SK-N-SH (cell line): ENCODE measurements around the gene NEU4. TPM values are rescaled to one million over a fixed set of nuclear protein-coding genes. Genes with fewer than 3 reads are reported as not detected.

Source experiments
- CTCF ChIA-PET: fragments of 300-600, 350-600 bp; formaldehyde crosslinking; extraction: SDS; loops from one replicate; lab custom pipeline; 2021; lab: Yijun Ruan, JAX
- POLR2A ChIA-PET: fragments of 350-600 bp; sonication (Branson Sonifier 250); formaldehyde crosslinking; extraction: SDS; loops from one replicate; lab custom pipeline; 2020; ENCODE audit warnings: antibody characterized with exemption, inconsistent platforms; lab: Yijun Ruan, JAX
- DNase-seq: peaks from one replicate; pipeline ENCODE4 v3.0.0; 2012
- H2AFZ ChIP-seq: fragments of 200-600 bp; sonication (generic); 2 replicates; pipeline ENCODE4 v1.8.1; 2016; ENCODE audit warnings: antibody characterized with exemption, mild to moderate bottlenecking, low read depth
- H3F3A ChIP-seq: fragments of 200-600 bp; sonication (generic); replicated peaks from 2 replicates; pipeline ENCODE3; 2016; ENCODE audit warnings: antibody characterized with exemption, mild to moderate bottlenecking; ENCODE audit not compliant: insufficient read depth
- H3K27ac ChIP-seq, 2 experiments: fragments of 200-500 bp in 1 of 2; fragments of 200-600 bp in 1 of 2; sonication (Bioruptor generic) in 1 of 2; sonication (generic), shearing (Covaris generic) in 1 of 2; 2 replicates each; pipeline versions ENCODE4 v1.5.1 to v1.6.1; 2014 to 2016; ENCODE audit warnings: low read depth in 2 of 2, inconsistent platforms in 1 of 2, low read length in 1 of 2, mild to moderate bottlenecking in 1 of 2, mixed read lengths in 1 of 2
- H3K27me3 ChIP-seq: fragments of 200-600 bp; sonication (generic), shearing (Covaris generic); 2 replicates; pipeline ENCODE4 v1.6.1; 2016; ENCODE audit warnings: mixed run types; ENCODE audit not compliant: insufficient read depth
- H3K36me3 ChIP-seq, 2 experiments: fragments of 200-500 bp in 1 of 2; fragments of 200-600 bp in 1 of 2; sonication (Bioruptor generic) in 1 of 2; sonication (generic) in 1 of 2; replicated peaks in 1 of 2; 2 replicates each; pipeline versions ENCODE3 to v1.5.1; 2014 to 2016; ENCODE audit warnings: low read length in 1 of 2, mild to moderate bottlenecking in 1 of 2; ENCODE audit not compliant: insufficient read depth in 2 of 2, control insufficient read depth in 1 of 2
- H3K4me1 ChIP-seq, 2 experiments: fragments of 200-500 bp in 1 of 2; fragments of 200-600 bp in 1 of 2; sonication (Bioruptor generic) in 1 of 2; sonication (generic), shearing (Covaris generic) in 1 of 2; 2 replicates each; pipeline versions ENCODE4 v1.5.1 to v1.6.1; 2014 to 2016; ENCODE audit warnings: low read depth in 1 of 2, low read length in 1 of 2, mixed run types in 1 of 2; ENCODE audit not compliant: insufficient read depth in 2 of 2, control insufficient read depth in 1 of 2
- H3K4me2 ChIP-seq: fragments of 200-600 bp; sonication (generic), shearing (Covaris generic); 2 replicates; pipeline ENCODE4 v1.6.1; 2017; ENCODE audit warnings: mixed run types
- H3K4me3 ChIP-seq, 2 experiments: fragments of 200-500 bp in 1 of 2; fragments of 200-600 bp in 1 of 2; sonication (Bioruptor generic) in 1 of 2; sonication (generic), shearing (Covaris generic) in 1 of 2; 2 replicates each; pipeline versions ENCODE4 v1.5.1 to v1.8.1; 2014 to 2016; ENCODE audit warnings: low read depth in 2 of 2, inconsistent platforms in 1 of 2, low read length in 1 of 2, mild to moderate bottlenecking in 1 of 2, mixed read lengths in 1 of 2, moderate library complexity in 1 of 2
- H3K79me2 ChIP-seq: fragments of 200-600 bp; sonication (generic); 2 replicates; pipeline ENCODE4 v1.8.1; 2017; ENCODE audit warnings: mild to moderate bottlenecking; ENCODE audit not compliant: insufficient read depth
- H3K9ac ChIP-seq: fragments of 200-600 bp; sonication (generic); 2 replicates; pipeline ENCODE4 v1.6.1; 2017; ENCODE audit warnings: mixed run types
- H3K9me2 ChIP-seq: fragments of 200-600 bp; sonication (generic); 2 replicates; pipeline ENCODE4 v1.6.1; 2017; ENCODE audit warnings: mixed run types
- H3K9me3 ChIP-seq: fragments of 200-600 bp; sonication (generic); 2 replicates; pipeline ENCODE4 v1.6.1; 2017; ENCODE audit warnings: mixed run types, mild to moderate bottlenecking, moderate library complexity
- H4K20me1 ChIP-seq: fragments of 200-600 bp; sonication (generic); 2 replicates; pipeline ENCODE4 v1.6.1; 2017; ENCODE audit warnings: mild to moderate bottlenecking, mixed run types; ENCODE audit not compliant: insufficient read depth
- CHD2 ChIP-seq: fragments of 150-350 bp; IDR thresholded peaks from 2 replicates; pipeline ENCODE4 v1.6.1; 2018; ENCODE audit warnings: low read length; ENCODE audit not compliant: partially characterized antibody
- CTCF ChIP-seq: fragments of 200-600 bp; sonication (generic); IDR thresholded peaks from 2 replicates; pipeline ENCODE4 v1.6.1; 2017; ENCODE audit warnings: antibody characterized with exemption, mild to moderate bottlenecking, moderate library complexity
- FOSL2 ChIP-seq: IDR thresholded peaks from 2 replicates; pipeline ENCODE4 v1.4.0; 2012; ENCODE audit warnings: low read depth, mild to moderate bottlenecking, moderate library complexity, borderline replicate concordance
- FOXJ3 ChIP-seq: sonication (generic); formaldehyde crosslinking; IDR thresholded peaks from 2 replicates; pipeline ENCODE4 v1.5.1; 2020; ENCODE audit warnings: mild to moderate bottlenecking, missing genetic modification reagents
- GATA2 ChIP-seq: sonication (generic); formaldehyde crosslinking; IDR thresholded peaks from 2 replicates; pipeline ENCODE4 v1.5.0; 2020; ENCODE audit warnings: mild to moderate bottlenecking, missing genetic modification reagents
- IRF3 ChIP-seq: fragments of 150-350 bp; IDR thresholded peaks from 2 replicates; pipeline ENCODE4 v1.6.1; 2016; ENCODE audit warnings: mild to moderate bottlenecking, low read depth, low read length
- MAX ChIP-seq: IDR thresholded peaks from 2 replicates; pipeline ENCODE4 v1.4.0; 2012; ENCODE audit warnings: low read depth
- NFIC ChIP-seq: IDR thresholded peaks from 2 replicates; pipeline ENCODE4 v1.4.0; 2012; ENCODE audit warnings: borderline replicate concordance
- RFX5 ChIP-seq: IDR thresholded peaks from 2 replicates; pipeline ENCODE4 v1.6.1; 2012; ENCODE audit warnings: mild to moderate bottlenecking, improper control_type of control experiment, low read length
- TCF12 ChIP-seq: IDR thresholded peaks from 2 replicates; pipeline ENCODE4 v1.4.0; 2012
- TEAD4 ChIP-seq: IDR thresholded peaks from 2 replicates; pipeline ENCODE4 v1.4.0; 2012; ENCODE audit warnings: mild to moderate bottlenecking, borderline replicate concordance; ENCODE audit not compliant: insufficient read depth
- YY1 ChIP-seq: IDR thresholded peaks from 2 replicates; pipeline ENCODE4 v1.4.0; 2012; ENCODE audit warnings: low read depth, mild to moderate bottlenecking
- WGBS: methylation state at CpG from one replicate; pipeline ENCODE4 v1.1.6; 2017; ENCODE audit warnings: low lambda C conversion rate; 5-methylcytosine and 5-hydroxymethylcytosine counted together
- polyA plus RNA-seq, 3 experiments: library from polyadenylated mRNA; depleted of rRNA; stranded (reverse); fragments of >200 nt; gene quantifications; 2 replicates each; pipeline ENCODE4 v1.2.3, GENCODE V29; 2012

Gene NEU4
- polyA plus RNA-seq, 1 of the 3 experiments (the other 2 are of a cell fraction): 0.05 TPM

GRCh38 chr2:241813644-241814392 is 4.8 kb downstream of the NEU4 start:
- no peak overlapping the region for H3K4me2 ChIP-seq
- H3K36me3 ChIP-seq: no peaks in the 10 kb centered on the region
- WGBS: 74% methylated on average over 7 of the region's 20 CpGs
- no peak overlapping the region for H3K9ac ChIP-seq
- H3K9me2 ChIP-seq: no peaks in the 10 kb centered on the region
- H3K4me3 ChIP-seq: no peak overlapping the region
- ChIA-PET CTCF (interaction anchor here (0.7 to 1.0 kb wide), 2 partner anchors 21 to 111 kb away, joined by 3 read pairs; partner anchors contain the start of gene ING5), POLR2A (no interaction called here)
- no peaks in the 10 kb centered on the region for H3K79me2 ChIP-seq
- no peaks in the 10 kb centered on the region for H4K20me1 ChIP-seq
- H2AFZ ChIP-seq: no peak overlapping the region
- no peaks in the 10 kb centered on the region for H3K9me3 ChIP-seq
- H3K27ac ChIP-seq: no peak overlapping the region
- TF ChIP-seq CHD2: no peak
- TF ChIP-seq GATA2 (CRISPR knock-in tag): no peak
- no peak for TF ChIP-seq TEAD4
- no peak for TF ChIP-seq YY1
- no peak for TF ChIP-seq FOSL2
- peaks cover 0 to 28% of the 10 kb centered on the region in 2 experiments; a peak in 2 of 4 replicates for H3K4me1 ChIP-seq
- DNase-seq: peak; percentile 12
- H3F3A ChIP-seq: no peaks in the 10 kb centered on the region
- no peaks in the 10 kb centered on the region for H3K27me3 ChIP-seq

GRCh38 chr2:241814393-241814642 is 5.3 kb downstream of the NEU4 start:
- Histone ChIP-seq H4K20me1 (no peaks in the 10 kb centered on the region), H3K27ac (no peak overlapping the region), H3K9me2 (no peaks in the 10 kb centered on the region), H3K4me2 (no peak overlapping the region), H3K27me3 (no peaks in the 10 kb centered on the region), H3K9ac (no peak overlapping the region)
- no CpG with 5 or more reads among the region's 17 CpGs for WGBS
- TF ChIP-seq TEAD4 (no peak), TCF12 (no peak), CTCF (no peak), RFX5 (no peak), FOXJ3 (CRISPR knock-in tag) (no peak), NFIC (no peak), IRF3 (no peak), MAX (no peak)
- TF ChIP-seq, all 33 proteins: peak for 0
- no peak for DNase-seq
- no peaks in the 10 kb centered on the region for H3F3A ChIP-seq
- H3K9me3 ChIP-seq: no peaks in the 10 kb centered on the region
- H3K79me2 ChIP-seq: no peaks in the 10 kb centered on the region
- CTCF ChIA-PET: no interaction called here
- no peak overlapping the region for H3K4me3 ChIP-seq
- peaks cover 0 to 23% of the 10 kb centered on the region in 2 experiments; a peak in 2 of 4 replicates for H3K4me1 ChIP-seq
- no peak overlapping the region for H2AFZ ChIP-seq
- no peaks in the 10 kb centered on the region for H3K36me3 ChIP-seq
- POLR2A ChIA-PET: no interaction called here
